ENCODE results near the gene LRMDA.

DNA sequence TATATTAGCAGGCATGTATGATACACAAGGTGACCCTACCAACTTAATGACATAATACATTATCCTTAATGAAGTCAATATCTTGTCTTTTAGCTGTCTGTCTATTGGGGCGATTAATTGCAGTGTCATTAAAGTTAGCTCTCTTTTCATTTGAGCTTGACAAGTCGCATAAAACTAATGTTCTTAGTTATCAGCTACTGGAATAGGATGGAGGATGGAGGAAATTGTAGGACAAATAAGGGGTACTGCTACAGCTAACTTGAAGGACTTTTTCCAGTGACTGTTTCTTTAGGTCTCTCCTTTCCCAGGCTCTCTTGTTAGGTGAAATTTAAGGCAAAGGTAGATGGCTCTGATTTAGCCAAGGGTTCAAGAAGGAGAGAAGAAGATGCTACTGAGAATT, 506.4 kb downstream of the LRMDA start:
- TF ChIP-seq, protein P1, sequence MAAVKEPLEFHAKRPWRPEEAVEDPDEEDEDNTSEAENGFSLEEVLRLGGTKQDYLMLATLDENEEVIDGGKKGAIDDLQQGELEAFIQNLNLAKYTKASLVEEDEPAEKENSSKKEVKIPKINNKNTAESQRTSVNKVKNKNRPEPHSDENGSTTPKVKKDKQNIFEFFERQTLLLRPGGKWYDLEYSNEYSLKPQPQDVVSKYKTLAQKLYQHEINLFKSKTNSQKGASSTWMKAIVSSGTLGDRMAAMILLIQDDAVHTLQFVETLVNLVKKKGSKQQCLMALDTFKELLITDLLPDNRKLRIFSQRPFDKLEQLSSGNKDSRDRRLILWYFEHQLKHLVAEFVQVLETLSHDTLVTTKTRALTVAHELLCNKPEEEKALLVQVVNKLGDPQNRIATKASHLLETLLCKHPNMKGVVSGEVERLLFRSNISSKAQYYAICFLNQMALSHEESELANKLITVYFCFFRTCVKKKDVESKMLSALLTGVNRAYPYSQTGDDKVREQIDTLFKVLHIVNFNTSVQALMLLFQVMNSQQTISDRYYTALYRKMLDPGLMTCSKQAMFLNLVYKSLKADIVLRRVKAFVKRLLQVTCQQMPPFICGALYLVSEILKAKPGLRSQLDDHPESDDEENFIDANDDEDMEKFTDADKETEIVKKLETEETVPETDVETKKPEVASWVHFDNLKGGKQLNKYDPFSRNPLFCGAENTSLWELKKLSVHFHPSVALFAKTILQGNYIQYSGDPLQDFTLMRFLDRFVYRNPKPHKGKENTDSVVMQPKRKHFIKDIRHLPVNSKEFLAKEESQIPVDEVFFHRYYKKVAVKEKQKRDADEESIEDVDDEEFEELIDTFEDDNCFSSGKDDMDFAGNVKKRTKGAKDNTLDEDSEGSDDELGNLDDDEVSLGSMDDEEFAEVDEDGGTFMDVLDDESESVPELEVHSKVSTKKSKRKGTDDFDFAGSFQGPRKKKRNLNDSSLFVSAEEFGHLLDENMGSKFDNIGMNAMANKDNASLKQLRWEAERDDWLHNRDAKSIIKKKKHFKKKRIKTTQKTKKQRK (IDR thresholded peaks at IDR 0.05; ENCODE audit: low read depth, low read length) = no peak
- TF ChIP-seq, protein P2, sequence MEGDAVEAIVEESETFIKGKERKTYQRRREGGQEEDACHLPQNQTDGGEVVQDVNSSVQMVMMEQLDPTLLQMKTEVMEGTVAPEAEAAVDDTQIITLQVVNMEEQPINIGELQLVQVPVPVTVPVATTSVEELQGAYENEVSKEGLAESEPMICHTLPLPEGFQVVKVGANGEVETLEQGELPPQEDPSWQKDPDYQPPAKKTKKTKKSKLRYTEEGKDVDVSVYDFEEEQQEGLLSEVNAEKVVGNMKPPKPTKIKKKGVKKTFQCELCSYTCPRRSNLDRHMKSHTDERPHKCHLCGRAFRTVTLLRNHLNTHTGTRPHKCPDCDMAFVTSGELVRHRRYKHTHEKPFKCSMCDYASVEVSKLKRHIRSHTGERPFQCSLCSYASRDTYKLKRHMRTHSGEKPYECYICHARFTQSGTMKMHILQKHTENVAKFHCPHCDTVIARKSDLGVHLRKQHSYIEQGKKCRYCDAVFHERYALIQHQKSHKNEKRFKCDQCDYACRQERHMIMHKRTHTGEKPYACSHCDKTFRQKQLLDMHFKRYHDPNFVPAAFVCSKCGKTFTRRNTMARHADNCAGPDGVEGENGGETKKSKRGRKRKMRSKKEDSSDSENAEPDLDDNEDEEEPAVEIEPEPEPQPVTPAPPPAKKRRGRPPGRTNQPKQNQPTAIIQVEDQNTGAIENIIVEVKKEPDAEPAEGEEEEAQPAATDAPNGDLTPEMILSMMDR (IDR thresholded peaks at IDR 0.05 in 2 of 3, conservative IDR thresholded peaks at IDR 0.05 in 1 of 3; ENCODE audit: control insufficient read depth in 2 of 3, extremely low read depth in 1 of 3, insufficient read depth in 1 of 3, low read depth in 3 of 3, low read length in 3 of 3) = no peak
- TF ChIP-seq ASH2L (IDR thresholded peaks at IDR 0.05; ENCODE audit: borderline replicate concordance, low read depth) = no peak
- TF ChIP-seq POLR2AphosphoS5 (IDR thresholded peaks at IDR 0.05; ENCODE audit: low read length) = no peak
- TF ChIP-seq CREB1 (IDR thresholded peaks at IDR 0.05; ENCODE audit: low read depth) = no peak
- no peak for TF ChIP-seq PKNOX1 (IDR thresholded peaks at IDR 0.05)
- TF ChIP-seq, protein P3, sequence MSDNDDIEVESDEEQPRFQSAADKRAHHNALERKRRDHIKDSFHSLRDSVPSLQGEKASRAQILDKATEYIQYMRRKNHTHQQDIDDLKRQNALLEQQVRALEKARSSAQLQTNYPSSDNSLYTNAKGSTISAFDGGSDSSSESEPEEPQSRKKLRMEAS (IDR thresholded peaks at IDR 0.05; ENCODE audit: low read depth, low read length) = no peak
- TF ChIP-seq CREM (IDR thresholded peaks at IDR 0.05; ENCODE audit: low read depth) = no peak
- TF ChIP-seq RFX5 (IDR thresholded peaks at IDR 0.05; ENCODE audit: low read depth, low read length) = no peak
- no peak for TF ChIP-seq RAD21 (IDR thresholded peaks at IDR 0.05; ENCODE audit: insufficient read depth, low read depth, low read length)

Data from GM12878 (cell line).